Psoas muscle (tissue), 8 donors: ENCODE results near the gene LGALS3BP. TPM values are rescaled to one million over a fixed set of nuclear protein-coding genes. Genes with fewer than 3 reads are reported as not detected.

Source experiments
- ATAC-seq, 4 donors: fragments of 200-7000 bp; cut with Tn5 transposase; one replicate each; pipeline ENCODE4 v1.9.1; 2020; ENCODE audit warnings: moderate library complexity in 3 of 4, mild to moderate bottlenecking in 2 of 4
- DNase-seq, 2 donors: peaks; one replicate each; pipeline ENCODE4 v3.0.0-alpha.2; 2020
- H3K27ac ChIP-seq: fragments of 200-600 bp; one replicate; pipeline ENCODE4 v1.8.0; 2022
- H3K27me3 ChIP-seq, 3 donors: fragments of 200-600 bp in 1 of 3; one replicate each; pipeline versions ENCODE4 v1.6.1 to v1.8.0; 2013 to 2022; ENCODE audit warnings: low read length in 2 of 3, mild to moderate bottlenecking in 2 of 3, moderate library complexity in 1 of 3; ENCODE audit not compliant: insufficient read depth in 3 of 3
- H3K36me3 ChIP-seq, 2 donors: fragments of 200-600 bp in 1 of 2; one replicate each; pipeline versions ENCODE4 v1.6.1 to v1.8.0; 2013 to 2022; ENCODE audit warnings: low read depth in 1 of 2, mild to moderate bottlenecking in 1 of 2, moderate library complexity in 1 of 2; ENCODE audit not compliant: insufficient read depth in 1 of 2
- H3K4me1 ChIP-seq: fragments of 200-600 bp; one replicate; pipeline ENCODE4 v1.8.0; 2022
- H3K4me3 ChIP-seq: fragments of 200-600 bp; one replicate; pipeline ENCODE4 v1.8.0; 2022; ENCODE audit warnings: mild to moderate bottlenecking
- H3K9me3 ChIP-seq: fragments of 200-600 bp; one replicate; pipeline ENCODE4 v1.8.0; 2022
- WGBS, 3 donors: extraction: QIAGEN DNeasy Blood & Tissue Kit; methylation state at CpG; one replicate each; pipeline versions ENCODE4 v1.1.6 to v1.1.7; 2013; 5-methylcytosine and 5-hydroxymethylcytosine counted together
- intact Hi-C, 2 donors: fragments of 100-400 bp; cut with DNase I; formaldehyde crosslinking; loops; one replicate each; pipeline versions ENCODE4 v1.11.0 to v1.14.2; 2022
- polyA plus RNA-seq, 3 donors: library from polyadenylated mRNA; stranded (reverse); fragments of 200-250 nt; gene quantifications; one replicate each; pipeline ENCODE4 v1.2.3, GENCODE V29; 2013
- total RNA-seq, 4 donors: library from RNA; stranded (reverse); fragmentation: NEBNext Ultra II Directional in 2 of 4; extraction: Animal tissue kit (Norgen Biotek cat#: 25700) in 2 of 4; gene quantifications; one replicate each; pipeline versions ENCODE4 v1.2.1 to v1.2.4, GENCODE V29; 2021 to 2023
- TF ChIP-seq, protein P1 (sequence below): fragments of 200-600 bp; IDR thresholded peaks from one replicate; pipeline ENCODE4 v1.8.0; 2022; ENCODE audit warnings: antibody characterized with exemption
- donor health status: healthy with polysubstance abuse.
- donor health status: DM: no; HTN: no; CAD: no; lungs with moderate emphysema.
- donor health status: Bipolar disorder and iron deficiency.
- donor health status: healthy.
- donor health status: DM: yes; HTN: yes; CAD: no.
- donor health status: DM: no; HTN: no; CAD: no.
- donor health status: DM: no; HTN: no; CAD: no.
- donor health status: DM: yes; HTN: yes; CAD: no.

Gene LGALS3BP
- total and polyA plus RNA-seq, 7 donors, result 8.9 to 35.5 (median 14.9) TPM

DNA sequence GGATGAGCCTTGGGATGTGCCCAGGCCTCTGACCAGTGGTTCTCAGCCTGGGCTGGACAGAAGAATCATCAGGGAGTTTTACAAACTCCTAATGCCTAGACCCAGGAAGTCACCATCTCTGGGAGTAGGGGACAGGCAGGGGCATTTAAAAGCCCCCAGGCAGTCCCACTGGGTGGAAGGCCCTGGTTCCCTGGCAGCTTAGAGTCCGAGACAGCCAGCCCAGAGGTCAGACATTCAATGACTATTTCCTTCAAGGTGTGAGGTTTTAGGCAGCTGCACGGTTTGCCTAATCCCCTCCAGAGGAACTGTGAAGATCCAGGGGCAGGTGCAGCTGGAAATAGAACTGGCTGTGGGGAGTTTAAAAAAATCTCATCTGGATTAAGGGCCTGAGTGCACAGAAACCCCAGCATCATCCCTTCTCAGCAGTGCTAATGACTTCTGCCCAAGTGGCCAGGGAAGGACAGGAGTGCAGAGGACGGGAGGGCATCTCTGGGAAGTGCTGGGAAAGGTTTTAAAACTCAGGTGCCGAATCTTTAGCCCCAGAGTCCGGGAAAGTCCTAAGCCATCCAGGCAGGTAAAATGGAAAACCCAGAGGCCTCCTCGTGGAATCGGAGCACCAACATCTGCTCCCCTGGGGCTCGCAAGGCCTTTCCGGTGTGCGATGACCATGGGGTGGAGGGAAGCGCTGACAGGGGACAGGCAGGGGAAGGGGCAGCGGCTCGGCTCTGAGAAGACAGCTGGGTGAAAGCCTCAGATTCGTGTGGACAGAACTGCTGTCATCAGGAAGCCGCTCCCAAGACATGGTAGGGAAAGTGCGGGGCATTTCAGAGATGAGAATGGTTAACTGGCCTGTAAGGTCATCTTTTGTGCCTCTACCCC lies 1.5 kb upstream of the LGALS3BP start:
- 77 to 80% (median 79%) methylated on average over 16 of the region's 16 CpGs for WGBS, 3 donors
- Histone ChIP-seq H3K27me3 (no peaks in the 10 kb centered on the region), H3K9me3 (no peaks in the 10 kb centered on the region), H3K36me3 (no peaks in the 10 kb centered on the region), H3K4me1 (peaks cover 19% of the 10 kb centered on the region), H3K4me3 (no peak overlapping the region), H3K27ac (no peak overlapping the region)
- ATAC-seq (no peak), DNase-seq (no peak)
- intact Hi-C loops, result no loop called here
- TF ChIP-seq, protein P1, sequence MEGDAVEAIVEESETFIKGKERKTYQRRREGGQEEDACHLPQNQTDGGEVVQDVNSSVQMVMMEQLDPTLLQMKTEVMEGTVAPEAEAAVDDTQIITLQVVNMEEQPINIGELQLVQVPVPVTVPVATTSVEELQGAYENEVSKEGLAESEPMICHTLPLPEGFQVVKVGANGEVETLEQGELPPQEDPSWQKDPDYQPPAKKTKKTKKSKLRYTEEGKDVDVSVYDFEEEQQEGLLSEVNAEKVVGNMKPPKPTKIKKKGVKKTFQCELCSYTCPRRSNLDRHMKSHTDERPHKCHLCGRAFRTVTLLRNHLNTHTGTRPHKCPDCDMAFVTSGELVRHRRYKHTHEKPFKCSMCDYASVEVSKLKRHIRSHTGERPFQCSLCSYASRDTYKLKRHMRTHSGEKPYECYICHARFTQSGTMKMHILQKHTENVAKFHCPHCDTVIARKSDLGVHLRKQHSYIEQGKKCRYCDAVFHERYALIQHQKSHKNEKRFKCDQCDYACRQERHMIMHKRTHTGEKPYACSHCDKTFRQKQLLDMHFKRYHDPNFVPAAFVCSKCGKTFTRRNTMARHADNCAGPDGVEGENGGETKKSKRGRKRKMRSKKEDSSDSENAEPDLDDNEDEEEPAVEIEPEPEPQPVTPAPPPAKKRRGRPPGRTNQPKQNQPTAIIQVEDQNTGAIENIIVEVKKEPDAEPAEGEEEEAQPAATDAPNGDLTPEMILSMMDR, result no peak

DNA sequence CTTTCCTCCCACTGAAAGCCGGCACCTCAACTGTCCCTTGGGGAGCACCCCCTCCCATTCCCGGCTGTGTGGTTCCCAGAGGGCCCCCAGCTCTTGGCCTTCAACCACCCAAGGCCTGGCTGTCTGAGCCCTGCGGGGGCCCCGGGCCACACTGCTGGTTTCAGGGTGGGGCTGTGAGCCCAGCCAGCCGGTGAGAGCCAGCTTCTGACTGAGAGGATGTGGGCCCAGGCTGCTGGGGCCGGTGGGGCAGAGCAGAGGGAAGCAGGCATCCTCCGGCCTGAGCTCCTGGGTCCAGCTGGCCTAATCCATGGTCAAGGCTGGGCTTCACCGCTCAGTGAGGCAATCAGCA lies 875 bp upstream of the LGALS3BP start:
- TF ChIP-seq, protein P1, result no peak
- Histone ChIP-seq H3K27me3 (no peaks in the 10 kb centered on the region), H3K4me1 (peaks cover 19% of the 10 kb centered on the region), H3K27ac (no peak overlapping the region), H3K4me3 (no peak overlapping the region), H3K9me3 (no peaks in the 10 kb centered on the region), H3K36me3 (no peaks in the 10 kb centered on the region)
- intact Hi-C loops, result no loop called here
- DNase-seq, result no peak
- ATAC-seq, result no peak
- 62 to 74% (median 68%) methylated on average over 8 of the region's 8 CpGs for WGBS, 3 donors

DNA sequence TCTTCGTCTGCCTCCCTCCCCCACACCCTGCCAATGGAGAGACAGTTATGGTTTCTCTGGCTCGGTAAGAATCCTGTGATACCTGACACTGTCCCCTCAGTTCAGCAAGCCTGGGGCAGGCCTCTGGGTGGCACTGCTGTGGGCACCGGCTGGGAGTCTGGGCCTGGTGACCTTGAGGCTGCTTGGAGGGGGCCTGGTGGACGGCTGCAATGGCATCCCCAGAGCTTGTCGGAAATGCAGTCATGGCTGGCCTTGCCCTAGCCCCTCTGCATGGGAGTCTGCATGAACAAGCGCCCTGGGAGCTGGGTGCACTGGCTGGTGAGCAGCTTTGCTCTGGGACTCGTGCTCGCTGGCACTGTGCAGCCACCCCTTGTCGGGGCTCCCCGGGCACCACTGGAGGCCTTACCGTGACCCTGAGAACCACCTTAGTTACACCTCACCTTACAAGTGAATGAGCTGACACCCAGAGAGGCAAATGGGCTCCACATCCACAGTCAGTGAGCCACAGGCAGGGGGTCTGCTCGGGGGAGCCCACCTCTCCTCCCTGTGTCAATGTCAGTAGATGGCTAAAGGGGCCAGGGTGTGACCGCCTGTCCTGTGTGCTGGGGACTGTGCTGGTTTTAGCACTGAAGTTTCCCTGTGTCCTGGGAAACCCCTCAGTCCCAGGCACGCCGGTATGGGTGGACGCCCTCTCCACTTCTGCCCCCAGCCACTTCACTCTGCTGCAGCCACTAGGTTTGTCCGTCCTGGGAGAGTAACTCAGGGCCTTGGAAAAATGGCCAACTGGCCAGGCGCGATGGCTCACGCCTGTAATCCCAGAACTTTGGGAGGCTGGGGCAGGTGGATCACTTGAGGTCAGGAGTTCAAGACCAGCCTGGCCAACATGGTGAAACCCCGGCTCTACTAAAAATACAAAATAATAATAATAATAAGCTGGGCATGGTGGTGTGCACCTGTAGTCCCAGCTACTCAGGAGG lies 1.4 kb downstream of the LGALS3BP start:
- peak overlapping the region; percentile 30 for H3K27ac ChIP-seq
- ATAC-seq (peak; percentile 46 to 70 (median 67)), DNase-seq (no peak)
- no peaks in the 10 kb centered on the region for H3K9me3 ChIP-seq
- TF ChIP-seq, protein P1, result no peak
- WGBS, 3 donors, result 55 to 62% (median 62%) methylated on average over 21 of the region's 21 CpGs
- no peaks in the 10 kb centered on the region for H3K36me3 ChIP-seq
- H3K4me3 ChIP-seq, result no peak overlapping the region
- H3K4me1 ChIP-seq, result peaks cover 28% of the 10 kb centered on the region
- no peaks in the 10 kb centered on the region for H3K27me3 ChIP-seq
- intact Hi-C loops, result loop anchor here in 1 of 2 donors (10.0 kb wide), 1 partner anchor 483 kb away; no protein-coding TSS in a partner anchor

DNA sequence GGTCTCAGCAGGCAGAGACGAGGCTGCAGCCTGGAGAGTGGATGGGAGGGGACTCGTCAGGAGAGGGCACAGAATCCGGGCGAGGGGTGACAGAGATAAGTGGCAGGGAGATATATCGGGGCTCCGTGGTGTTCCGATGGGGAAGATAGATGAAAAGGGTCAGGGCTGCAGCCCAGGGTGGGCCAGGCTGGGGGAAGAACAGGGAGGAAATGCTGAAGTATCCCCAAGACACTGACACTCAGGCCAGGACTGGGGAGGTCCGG lies 2.1 kb downstream of the LGALS3BP start:
- no peaks in the 10 kb centered on the region for H3K27me3 ChIP-seq
- H3K36me3 ChIP-seq, result no peaks in the 10 kb centered on the region
- peaks cover 28% of the 10 kb centered on the region for H3K4me1 ChIP-seq
- H3K27ac ChIP-seq, result peak overlapping the region; percentile 30
- intact Hi-C loops, result loop anchor here in 1 of 2 donors (10.0 kb wide), 1 partner anchor 483 kb away; no protein-coding TSS in a partner anchor
- 76 to 83% (median 80%) methylated on average over 8 of the region's 8 CpGs for WGBS, 3 donors
- H3K9me3 ChIP-seq, result no peaks in the 10 kb centered on the region
- ATAC-seq (no peak), DNase-seq (no peak)
- TF ChIP-seq, protein P1, result no peak
- no peak overlapping the region for H3K4me3 ChIP-seq
